ENCODE results near the gene LGALS3BP. TPM values are rescaled to one million over a fixed set of nuclear protein-coding genes. Genes with fewer than 3 reads are reported as not detected.

Gene LGALS3BP
- total and polyA plus RNA-seq, 2 of the 4 experiments (the other 2 are of a cell fraction): 33.7 to 273 TPM

DNA sequence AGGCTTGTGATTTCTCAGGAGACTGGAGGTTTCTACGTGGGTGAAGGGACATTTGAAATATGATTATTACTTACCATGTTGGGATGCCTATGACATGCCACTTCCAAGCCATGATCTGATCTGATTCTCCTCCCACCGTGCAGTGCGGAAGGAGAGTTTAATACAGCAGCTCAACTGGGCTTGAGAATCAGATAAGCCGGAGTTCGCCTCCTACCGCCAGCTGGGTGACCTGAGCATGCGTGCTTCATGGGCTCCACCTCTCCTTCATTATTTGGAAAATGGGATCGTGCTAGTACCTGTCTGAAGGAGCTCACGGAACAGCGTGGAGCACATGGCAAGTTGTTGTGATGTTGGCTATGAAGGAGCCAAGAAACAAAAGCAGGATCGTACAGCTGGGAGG lies 42.2 kb downstream of the LGALS3BP start:
- Histone ChIP-seq H3K56ac (ENCODE audit: extremely low read depth, insufficient read depth, low read length) (no peak overlapping the region), H3K79me1 (ENCODE audit: low read depth in 1 of 2, low read length in 2 of 2) (peaks cover 0 to 19% of the 10 kb centered on the region in 2 experiments; a peak in 2 of 4 replicates), H3K4me3 (ENCODE audit: insufficient read depth, low read depth, low read length) (no peak overlapping the region), H2BK15ac (ENCODE audit: low read depth, low read length) (peak overlapping the region; percentile 15; the same call in 1 of the 3 replicates), H2AK5ac (ENCODE audit: low read depth, low read length) (peak overlapping the region; percentile 12), H2BK5ac (ENCODE audit: low read depth, low read length, poor library complexity, severe bottlenecking) (no peak overlapping the region), H4K5ac (ENCODE audit: low read depth, low read length) (no peak overlapping the region), H4K91ac (ENCODE audit: insufficient read depth, low read depth, low read length) (peak overlapping the region; percentile 63), H2BK20ac (ENCODE audit: low read depth, low read length) (peak overlapping the region; percentile 63; the same call in 1 of the 2 replicates), H3K36me3 (ENCODE audit: control insufficient read depth, insufficient read depth, low read length) (no peaks in the 10 kb centered on the region), H2AK9ac (replicated peaks; ENCODE audit: low read depth, low read length, poor library complexity) (no peak overlapping the region), H4K20me1 (ENCODE audit: insufficient read depth, low read length) (peaks cover 12% of the 10 kb centered on the region; the same call in 1 of the 2 replicates), H3K9me3 (ENCODE audit: control insufficient read depth, insufficient read depth, low read length) (no peaks in the 10 kb centered on the region), H3K14ac (replicated peaks; ENCODE audit: low read depth, low read length) (0 out of 2 replicates have a peak overlapping the region, but pooled peaks have one; percentile 41), H3K9me1 (ENCODE audit: insufficient read depth, low read length) (peaks cover 21% of the 10 kb centered on the region), H4K8ac (ENCODE audit: low read depth in 2 of 2, low read length in 2 of 2) (no peak overlapping the region), H3K27me3 (ENCODE audit: control insufficient read depth, insufficient read depth, low read length) (no peaks in the 10 kb centered on the region), H3K4ac (ENCODE audit: low read depth, low read length) (peak overlapping the region; percentile 64), H3K4me1 (ENCODE audit: control insufficient read depth, insufficient read depth, low read length) (peaks cover 39% of the 10 kb centered on the region), H3K27ac (ENCODE audit: insufficient read depth, low read length) (no peak overlapping the region), H3K18ac (ENCODE audit: low read depth, low read length) (no peak overlapping the region), H2BK120ac (ENCODE audit: low read depth, low read length) (no peak overlapping the region), H3K23ac (ENCODE audit: low read depth, low read length) (no peak overlapping the region), H3K9ac (ENCODE audit: low read depth, low read length) (no peak overlapping the region), H3K4me2 (ENCODE audit: low read depth, low read length) (no peak overlapping the region), H2AFZ (replicated peaks; ENCODE audit: low read length, poor library complexity) (no peak overlapping the region)
- dilution Hi-C loops (cut with HindIII; ENCODE audit: low sequenced_read_pairs, unreplicated experiment) (no loop called here), intact Hi-C loops (cut with micrococcal nuclease) (no loop called here), in situ Hi-C loops (cut with MboI; ENCODE audit: low sequenced_read_pairs) (no loop called here)
- CTCF ChIA-PET: no interaction called here
- DNase-seq (no peak), ATAC-seq (ENCODE audit: low read depth) (no peak)
- no peak for TF ChIP-seq ELK1 (IDR thresholded peaks at IDR 0.05; ENCODE audit: borderline replicate concordance, low read depth, low read length)
- no peak for TF ChIP-seq RFX5 (IDR thresholded peaks at IDR 0.05; ENCODE audit: low read depth, low read length)
- TF ChIP-seq MXI1 (IDR thresholded peaks at IDR 0.05; ENCODE audit: borderline replicate concordance, low read depth, low read length): no peak
- TF ChIP-seq CHD1 (IDR thresholded peaks at IDR 0.05; ENCODE audit: low read depth, low read length): no peak
- no peak for TF ChIP-seq RAD21 (IDR thresholded peaks at IDR 0.05; ENCODE audit: low read length)
- TF ChIP-seq POLR2A (IDR thresholded peaks at IDR 0.05; ENCODE audit: low read depth, low read length): no peak
- TF ChIP-seq NFE2L2 (IDR thresholded peaks at IDR 0.05; ENCODE audit: low read depth, low read length): no peak
- TF ChIP-seq, protein P1, sequence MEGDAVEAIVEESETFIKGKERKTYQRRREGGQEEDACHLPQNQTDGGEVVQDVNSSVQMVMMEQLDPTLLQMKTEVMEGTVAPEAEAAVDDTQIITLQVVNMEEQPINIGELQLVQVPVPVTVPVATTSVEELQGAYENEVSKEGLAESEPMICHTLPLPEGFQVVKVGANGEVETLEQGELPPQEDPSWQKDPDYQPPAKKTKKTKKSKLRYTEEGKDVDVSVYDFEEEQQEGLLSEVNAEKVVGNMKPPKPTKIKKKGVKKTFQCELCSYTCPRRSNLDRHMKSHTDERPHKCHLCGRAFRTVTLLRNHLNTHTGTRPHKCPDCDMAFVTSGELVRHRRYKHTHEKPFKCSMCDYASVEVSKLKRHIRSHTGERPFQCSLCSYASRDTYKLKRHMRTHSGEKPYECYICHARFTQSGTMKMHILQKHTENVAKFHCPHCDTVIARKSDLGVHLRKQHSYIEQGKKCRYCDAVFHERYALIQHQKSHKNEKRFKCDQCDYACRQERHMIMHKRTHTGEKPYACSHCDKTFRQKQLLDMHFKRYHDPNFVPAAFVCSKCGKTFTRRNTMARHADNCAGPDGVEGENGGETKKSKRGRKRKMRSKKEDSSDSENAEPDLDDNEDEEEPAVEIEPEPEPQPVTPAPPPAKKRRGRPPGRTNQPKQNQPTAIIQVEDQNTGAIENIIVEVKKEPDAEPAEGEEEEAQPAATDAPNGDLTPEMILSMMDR (conservative IDR thresholded peaks at IDR 0.05; ENCODE audit: low read depth, low read length): no peak
- no peak for TF ChIP-seq USF2 (IDR thresholded peaks at IDR 0.05; ENCODE audit: low read depth, low read length)
- TF ChIP-seq MAZ (IDR thresholded peaks at IDR 0.05; ENCODE audit: borderline replicate concordance, low read depth, low read length): no peak
- BruUV-seq (replicated peaks): no TSS peak
- WGBS, 2 experiments (ENCODE audit: extremely low coverage in 2 of 2, insufficient read length in 1 of 2): 100% methylated on average over 3 of the region's 11 CpGs; no CpG with 5 or more reads in 1 of the 2 experiments
- POLR2A ChIA-PET (ENCODE audit: unreplicated experiment): no interaction called here
